Measurements from ENCODE around the gene OSBPL6.

GRCh38 chr2:178265851-178266250, 71.5 kb downstream of the OSBPL6 start:
- no peak for TF ChIP-seq CTCF (IDR thresholded peaks at IDR 0.05)
- TF ChIP-seq ZFX (IDR thresholded peaks at IDR 0.05; ENCODE audit: borderline replicate concordance) = no peak

Data from 22Rv1 (cell line).